ENCODE measurements around the gene RBM6.

GRCh38 chr3:50078091-50078490 lies 138.1 kb downstream of the RBM6 start:
- TF ChIP-seq CTCF (IDR thresholded peaks at IDR 0.05), result no peak
- TF ChIP-seq EZH2phosphoT487 (IDR thresholded peaks at IDR 0.05; ENCODE audit: borderline replicate concordance, low read depth), result no peak
- TF ChIP-seq MXI1 (IDR thresholded peaks at IDR 0.05; ENCODE audit: low read depth, low read length), result no peak
- no peak for TF ChIP-seq YY1 (IDR thresholded peaks at IDR 0.05; ENCODE audit: low read depth)
- no peak for TF ChIP-seq GABPA (IDR thresholded peaks at IDR 0.05; ENCODE audit: low read depth)
